ENCODE results near the gene CASP10. TPM values are rescaled to one million over a fixed set of nuclear protein-coding genes. Genes with fewer than 3 reads are reported as not detected.

The CASP10 gene
- total and polyA plus RNA-seq, 2 donors (not counting 1 experiment from before 2014, with no cell fraction given) = 16.0 to 34.3 TPM

- H3K9me3 Mint-ChIP-seq (ENCODE audit: insufficient read depth) = peaks cover 3% of the 10 kb centered on the region
- H3K27ac ChIP-seq (ENCODE audit: low read length in 2 of 2) = no peak overlapping the region
- H3K9me3 ChIP-seq (ENCODE audit: control extremely low read depth in 1 of 3, control insufficient read depth in 2 of 3, insufficient read depth in 1 of 3, low read length in 2 of 3) = peaks cover 0 to 7% (median 0%) of the 10 kb centered on the region in 3 donors
- no peak overlapping the region for H3K4me2 ChIP-seq (replicated peaks; ENCODE audit: low read depth, low read length, poor library complexity, severe bottlenecking)
- H3K36me3 ChIP-seq (replicated peaks in 1 of 2; ENCODE audit: control extremely low read depth in 1 of 2, control insufficient read depth in 1 of 2, extremely low read depth in 1 of 2, insufficient read depth in 2 of 2, low read length in 1 of 2) = peaks cover 6 to 58% of the 10 kb centered on the region in 2 experiments
- no peak overlapping the region for H2AFZ ChIP-seq (ENCODE audit: insufficient read depth, low read depth, low read length, poor library complexity, severe bottlenecking)
- no peak for TF ChIP-seq EZH2 (IDR thresholded peaks at IDR 0.05; ENCODE audit: borderline replicate concordance, insufficient read depth, low read depth, low read length, poor library complexity, severe bottlenecking)
- no peak for TF ChIP-seq CTCF (IDR thresholded peaks at IDR 0.05)
- ATAC-seq (ENCODE audit: low read depth) (no peak), DNase-seq (no peak)
- H3K4me1 Mint-ChIP-seq = peaks cover 46% of the 10 kb centered on the region
- H3K27ac Mint-ChIP-seq = no peak overlapping the region
- H4K20me1 ChIP-seq (ENCODE audit: control insufficient read depth, insufficient read depth, low read length, poor library complexity, severe bottlenecking) = peaks cover 12% of the 10 kb centered on the region
- H3K79me2 ChIP-seq (ENCODE audit: control insufficient read depth, insufficient read depth, low read length) = peaks cover 12% of the 10 kb centered on the region
- ChIA-PET CTCF (interaction anchor here (1.2 to 4.0 kb wide), 3 partner anchors 19 to 291 kb away, joined by 3 to 42 read pairs (median 15); no protein-coding TSS in a partner anchor), POLR2A (no interaction called here)
- intact Hi-C loops (cut with micrococcal nuclease) = no loop called here
- H3K27me3 ChIP-seq (replicated peaks in 1 of 4; ENCODE audit: control extremely low read depth in 1 of 4, control insufficient read depth in 3 of 4, insufficient read depth in 4 of 4, low read length in 3 of 4) = no peaks in the 10 kb centered on the region
- no peak overlapping the region for H3K9ac ChIP-seq (ENCODE audit: low read length)
- H3K4me3 ChIP-seq (ENCODE audit: control extremely low read depth in 1 of 5, extremely low read depth in 1 of 5, insufficient read depth in 1 of 5, low read depth in 2 of 5, low read length in 4 of 5) = no peak overlapping the region
- H3K4me3 Mint-ChIP-seq = no peak overlapping the region
- peaks cover 37 to 45% of the 10 kb centered on the region in 2 donors for H3K4me1 ChIP-seq (ENCODE audit: control insufficient read depth in 2 of 2, insufficient read depth in 2 of 2, low read length in 2 of 2)
- WGBS (ENCODE audit: insufficient coverage) = no CpG with 5 or more reads among the region's 1 CpG
- no peaks in the 10 kb centered on the region for H3K27me3 Mint-ChIP-seq
Observed at GRCh38 chr2:201196803-201197202, 13.9 kb downstream of the CASP10 start.

DNA sequence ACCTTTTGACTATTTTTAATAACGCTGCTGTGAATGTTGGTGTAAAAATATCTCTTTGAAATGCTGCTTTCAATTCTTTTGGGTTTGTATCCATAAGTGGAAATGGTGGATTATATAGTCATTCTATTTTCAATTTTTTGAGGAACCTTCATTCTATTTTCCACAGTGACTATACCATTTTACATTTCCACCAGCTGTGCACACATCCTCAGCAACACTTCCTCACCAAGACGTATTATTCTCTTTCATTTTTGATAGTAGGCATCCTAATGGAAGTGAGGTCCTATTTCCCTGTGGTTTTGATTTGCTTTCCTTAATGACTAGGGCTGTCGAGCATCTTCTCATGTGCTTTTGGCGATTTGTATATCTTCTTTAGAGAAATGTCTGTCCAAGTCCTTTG lies 14.8 kb downstream of the CASP10 start:
- Mint-ChIP-seq H3K4me3 (no peak overlapping the region), H3K9me3 (ENCODE audit: insufficient read depth) (peaks cover 3% of the 10 kb centered on the region), H3K27me3 (no peaks in the 10 kb centered on the region), H3K4me1 (peaks cover 37% of the 10 kb centered on the region), H3K27ac (peak overlapping the region; percentile 11)
- Histone ChIP-seq H3K36me3 (replicated peaks in 1 of 2; ENCODE audit: control extremely low read depth in 1 of 2, control insufficient read depth in 1 of 2, extremely low read depth in 1 of 2, insufficient read depth in 2 of 2, low read length in 1 of 2) (peaks cover 6 to 62% of the 10 kb centered on the region in 2 experiments), H2AFZ (ENCODE audit: insufficient read depth, low read depth, low read length, poor library complexity, severe bottlenecking) (no peak overlapping the region), H3K9me3 (ENCODE audit: control extremely low read depth in 1 of 3, control insufficient read depth in 2 of 3, insufficient read depth in 1 of 3, low read length in 2 of 3) (peaks cover 0 to 7% (median 0%) of the 10 kb centered on the region in 3 donors), H3K27ac (ENCODE audit: low read length in 2 of 2) (no peak overlapping the region), H4K20me1 (ENCODE audit: control insufficient read depth, insufficient read depth, low read length, poor library complexity, severe bottlenecking) (peaks cover 12% of the 10 kb centered on the region), H3K4me1 (ENCODE audit: control insufficient read depth in 2 of 2, insufficient read depth in 2 of 2, low read length in 2 of 2) (peaks cover 29 to 36% of the 10 kb centered on the region in 2 donors), H3K4me2 (replicated peaks; ENCODE audit: low read depth, low read length, poor library complexity, severe bottlenecking) (no peak overlapping the region), H3K4me3 (ENCODE audit: control extremely low read depth in 1 of 5, extremely low read depth in 1 of 5, insufficient read depth in 1 of 5, low read depth in 2 of 5, low read length in 4 of 5) (no peak overlapping the region), H3K9ac (ENCODE audit: low read length) (no peak overlapping the region), H3K79me2 (ENCODE audit: control insufficient read depth, insufficient read depth, low read length) (peaks cover 19% of the 10 kb centered on the region), H3K27me3 (replicated peaks in 1 of 4; ENCODE audit: control extremely low read depth in 1 of 4, control insufficient read depth in 3 of 4, insufficient read depth in 4 of 4, low read length in 3 of 4) (no peaks in the 10 kb centered on the region)
- TF ChIP-seq EZH2 (IDR thresholded peaks at IDR 0.05; ENCODE audit: borderline replicate concordance, insufficient read depth, low read depth, low read length, poor library complexity, severe bottlenecking) (no peak), CTCF (IDR thresholded peaks at IDR 0.05) (no peak)
- ChIA-PET POLR2A (interaction anchor here (0.7 kb wide), 2 partner anchors 34 to 72 kb away, joined by 5 read pairs; no protein-coding TSS in a partner anchor), CTCF (no interaction called here)
- no peak for ATAC-seq (ENCODE audit: low read depth)
- no peak for DNase-seq
- no CpG with 5 or more reads among the region's 4 CpGs for WGBS (ENCODE audit: insufficient coverage)
- intact Hi-C loops (cut with micrococcal nuclease) = no loop called here
